HEK293 (cell line): ENCODE data around the gene GPR180.

Experiments
- CTCF ChIA-PET: fragments of 350-600 bp; formaldehyde crosslinking; extraction: SDS; loops from one replicate; lab custom pipeline; 2021; ENCODE audit warnings: antibody characterized with exemption; lab: Yijun Ruan, JAX
- POLR2A ChIA-PET: fragments of 300-600 bp; formaldehyde crosslinking; extraction: SDS; loops from one replicate; lab custom pipeline; 2020; ENCODE audit warnings: antibody characterized with exemption, inconsistent platforms; lab: Yijun Ruan, JAX
- H3K27ac ChIP-seq: fragments of 200-500 bp; sonication (Bioruptor generic); 2 replicates; pipeline ENCODE4 v1.5.1; 2014; ENCODE audit warnings: low read depth, low read length, control low read depth, inconsistent platforms; ENCODE audit errors: extremely low read depth
- H3K36me3 ChIP-seq, 2 experiments: fragments of 200-500 bp in 1 of 2; sonication (Bioruptor generic) in 1 of 2; 1 replicate in 1 of 2; 2 replicates in 1 of 2; pipeline ENCODE4 v1.5.1; 2014 to 2017; ENCODE audit warnings: inconsistent platforms in 2 of 2, low read length in 2 of 2; ENCODE audit not compliant: control insufficient read depth in 2 of 2, insufficient read depth in 1 of 2
- H3K4me1 ChIP-seq: fragments of 200-500 bp; sonication (Bioruptor generic); 2 replicates; pipeline ENCODE4 v1.5.1; 2014; ENCODE audit warnings: mild to moderate bottlenecking, low read length, inconsistent platforms; ENCODE audit not compliant: control insufficient read depth, insufficient read depth
- H3K4me3 ChIP-seq: 2 replicates; pipeline ENCODE4 v1.5.1; 2011; ENCODE audit warnings: low read depth, mild to moderate bottlenecking, control low read depth, low read length, moderate library complexity
- H3K9me3 ChIP-seq: fragments of 200-500 bp; sonication (Bioruptor generic); 2 replicates; pipeline ENCODE4 v1.5.1; 2014; ENCODE audit warnings: low read depth, low read length, inconsistent platforms; ENCODE audit not compliant: control insufficient read depth, insufficient read depth
- KLF9 ChIP-seq: fragments of 450-650 bp; formaldehyde crosslinking; IDR thresholded peaks from 2 replicates; pipeline ENCODE4 v1.5.1; 2016; ENCODE audit warnings: missing biosample characterization, missing genetic modification characterization, low read depth
- OSR2 ChIP-seq: fragments of 450-650 bp; formaldehyde crosslinking; IDR thresholded peaks from 2 replicates; pipeline ENCODE4 v1.5.1; 2016; ENCODE audit warnings: missing biosample characterization, missing genetic modification characterization
- YY1 ChIP-seq: fragments of 450-650 bp; formaldehyde crosslinking; IDR thresholded peaks from 2 replicates; pipeline ENCODE4 v1.5.1; 2018; ENCODE audit warnings: missing biosample characterization, missing genetic modification characterization
- ZBTB11 ChIP-seq: fragments of 450-650 bp; formaldehyde crosslinking; conservative IDR thresholded peaks from 2 replicates; pipeline ENCODE4 v1.5.1; 2016; ENCODE audit warnings: low read depth, missing biosample characterization, missing genetic modification characterization
- ZNF146 ChIP-seq: fragments of 450-650 bp; formaldehyde crosslinking; IDR thresholded peaks from 2 replicates; pipeline ENCODE4 v1.5.1; 2016; ENCODE audit warnings: missing biosample characterization, missing genetic modification characterization
- ZNF426 ChIP-seq: fragments of 450-650 bp; formaldehyde crosslinking; IDR thresholded peaks from 2 replicates; pipeline ENCODE4 v1.5.1; 2017; ENCODE audit warnings: missing biosample characterization, missing genetic modification characterization, mild to moderate bottlenecking, inconsistent platforms, moderate library complexity
- ZNF530 ChIP-seq: fragments of 450-650 bp; formaldehyde crosslinking; IDR thresholded peaks from 2 replicates; pipeline ENCODE4 v1.5.1; 2016; ENCODE audit warnings: low read depth, missing biosample characterization, missing genetic modification characterization
- ZNF560 ChIP-seq: fragments of 450-650 bp; formaldehyde crosslinking; IDR thresholded peaks from 2 replicates; pipeline ENCODE4 v1.5.1; 2017; ENCODE audit warnings: missing biosample characterization, missing genetic modification characterization, borderline replicate concordance
- ZNF785 ChIP-seq: fragments of 450-650 bp; formaldehyde crosslinking; IDR thresholded peaks from 2 replicates; pipeline ENCODE4 v1.5.1; 2016; ENCODE audit warnings: missing biosample characterization, missing genetic modification characterization
- TF ChIP-seq, protein P1 (sequence below): fragments of 450-650 bp; formaldehyde crosslinking; IDR thresholded peaks from 2 replicates; pipeline ENCODE4; 2016; ENCODE audit warnings: missing biosample characterization, missing genetic modification characterization
- TF ChIP-seq, protein P2 (sequence below): fragments of 450-650 bp; formaldehyde crosslinking; IDR thresholded peaks from 2 replicates; pipeline ENCODE4 v1.5.1; 2016; ENCODE audit warnings: missing biosample characterization, missing genetic modification characterization

GPR180 gene

DNA sequence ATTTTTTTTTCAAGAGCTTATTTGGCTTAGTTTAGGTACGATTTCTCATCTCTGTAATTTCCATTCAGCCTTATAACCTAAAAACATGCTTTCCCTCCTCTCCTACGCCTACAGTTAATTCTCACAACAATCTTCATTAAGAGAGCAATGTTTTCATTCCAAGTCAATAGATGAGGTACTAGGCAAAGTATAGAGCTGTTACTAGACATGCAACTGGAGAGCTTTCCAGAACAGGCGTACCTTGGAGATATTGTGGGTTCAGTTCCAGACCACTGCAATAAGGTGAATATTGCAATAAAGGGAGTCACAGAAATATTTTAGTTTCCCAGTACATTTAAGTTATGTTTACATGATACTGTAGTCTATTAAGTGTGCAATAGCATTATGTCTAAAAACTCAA, 40.5 kb upstream of the GPR180 start (continued):
- TF ChIP-seq ZBTB11 (tag by site-specific recombination) (no peak), ZNF785 (tag by site-specific recombination) (no peak), YY1 (tag by site-specific recombination) (no peak), ZNF426 (tag by site-specific recombination) (no peak), KLF9 (tag by site-specific recombination) (no peak), ZNF530 (no peak)
- TF ChIP-seq, protein P1, sequence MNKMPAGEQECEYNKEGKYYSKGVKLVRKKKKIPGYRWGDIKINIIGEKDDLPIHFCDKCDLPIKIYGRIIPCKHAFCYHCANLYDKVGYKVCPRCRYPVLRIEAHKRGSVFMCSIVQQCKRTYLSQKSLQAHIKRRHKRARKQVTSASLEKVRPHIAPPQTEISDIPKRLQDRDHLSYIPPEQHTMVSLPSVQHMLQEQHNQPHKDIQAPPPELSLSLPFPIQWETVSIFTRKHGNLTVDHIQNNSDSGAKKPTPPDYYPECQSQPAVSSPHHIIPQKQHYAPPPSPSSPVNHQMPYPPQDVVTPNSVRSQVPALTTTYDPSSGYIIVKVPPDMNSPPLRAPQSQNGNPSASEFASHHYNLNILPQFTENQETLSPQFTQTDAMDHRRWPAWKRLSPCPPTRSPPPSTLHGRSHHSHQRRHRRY (tag by site-specific recombination): no peak

DNA sequence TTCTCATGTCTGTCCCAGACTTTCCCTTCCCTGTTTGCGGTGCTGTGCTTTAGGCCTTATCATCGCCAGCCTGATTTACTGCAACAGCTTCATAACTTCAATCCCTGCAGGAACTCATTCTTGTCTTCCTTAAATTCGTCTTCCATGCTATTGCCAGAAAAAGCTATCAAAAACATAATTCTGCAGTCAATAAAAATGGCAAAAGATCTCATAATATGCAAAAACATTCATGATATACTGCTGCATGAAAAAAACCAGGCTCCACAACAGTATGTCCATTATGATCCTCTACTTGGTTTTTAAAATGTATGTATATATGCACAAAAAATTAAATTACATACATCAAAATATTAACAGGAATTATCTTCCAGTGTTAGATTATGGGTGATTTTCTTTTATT, 34.1 kb upstream of the GPR180 start:
- TF ChIP-seq ZNF560 (no peak), OSR2 (no peak)
- TF ChIP-seq, protein P2, sequence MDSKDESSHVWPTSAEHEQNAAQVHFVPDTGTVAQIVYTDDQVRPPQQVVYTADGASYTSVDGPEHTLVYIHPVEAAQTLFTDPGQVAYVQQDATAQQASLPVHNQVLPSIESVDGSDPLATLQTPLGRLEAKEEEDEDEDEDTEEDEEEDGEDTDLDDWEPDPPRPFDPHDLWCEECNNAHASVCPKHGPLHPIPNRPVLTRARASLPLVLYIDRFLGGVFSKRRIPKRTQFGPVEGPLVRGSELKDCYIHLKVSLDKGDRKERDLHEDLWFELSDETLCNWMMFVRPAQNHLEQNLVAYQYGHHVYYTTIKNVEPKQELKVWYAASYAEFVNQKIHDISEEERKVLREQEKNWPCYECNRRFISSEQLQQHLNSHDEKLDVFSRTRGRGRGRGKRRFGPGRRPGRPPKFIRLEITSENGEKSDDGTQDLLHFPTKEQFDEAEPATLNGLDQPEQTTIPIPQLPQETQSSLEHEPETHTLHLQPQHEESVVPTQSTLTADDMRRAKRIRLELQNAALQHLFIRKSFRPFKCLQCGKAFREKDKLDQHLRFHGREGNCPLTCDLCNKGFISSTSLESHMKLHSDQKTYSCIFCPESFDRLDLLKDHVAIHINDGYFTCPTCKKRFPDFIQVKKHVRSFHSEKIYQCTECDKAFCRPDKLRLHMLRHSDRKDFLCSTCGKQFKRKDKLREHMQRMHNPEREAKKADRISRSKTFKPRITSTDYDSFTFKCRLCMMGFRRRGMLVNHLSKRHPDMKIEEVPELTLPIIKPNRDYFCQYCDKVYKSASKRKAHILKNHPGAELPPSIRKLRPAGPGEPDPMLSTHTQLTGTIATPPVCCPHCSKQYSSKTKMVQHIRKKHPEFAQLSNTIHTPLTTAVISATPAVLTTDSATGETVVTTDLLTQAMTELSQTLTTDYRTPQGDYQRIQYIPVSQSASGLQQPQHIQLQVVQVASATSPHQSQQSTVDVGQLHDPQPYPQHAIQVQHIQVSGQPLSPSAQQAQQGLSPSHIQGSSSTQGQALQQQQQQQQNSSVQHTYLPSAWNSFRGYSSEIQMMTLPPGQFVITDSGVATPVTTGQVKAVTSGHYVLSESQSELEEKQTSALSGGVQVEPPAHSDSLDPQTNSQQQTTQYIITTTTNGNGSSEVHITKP (tag by site-specific recombination): no peak
- TF ChIP-seq, all 188 proteins: peak for 0
- Histone ChIP-seq H3K27ac (no peak overlapping the region), H3K4me3 (no peak overlapping the region), H3K9me3 (no peaks in the 10 kb centered on the region), H3K4me1 (no peaks in the 10 kb centered on the region), H3K36me3 (peaks cover 0 to 57% of the 10 kb centered on the region in 2 experiments; a peak in 1 of 3 replicates)
- CTCF ChIA-PET: interaction anchor here (0.7 kb wide), 1 partner anchor 27 kb away, joined by 3 read pairs; no protein-coding TSS in a partner anchor
- POLR2A ChIA-PET: no interaction called here

DNA sequence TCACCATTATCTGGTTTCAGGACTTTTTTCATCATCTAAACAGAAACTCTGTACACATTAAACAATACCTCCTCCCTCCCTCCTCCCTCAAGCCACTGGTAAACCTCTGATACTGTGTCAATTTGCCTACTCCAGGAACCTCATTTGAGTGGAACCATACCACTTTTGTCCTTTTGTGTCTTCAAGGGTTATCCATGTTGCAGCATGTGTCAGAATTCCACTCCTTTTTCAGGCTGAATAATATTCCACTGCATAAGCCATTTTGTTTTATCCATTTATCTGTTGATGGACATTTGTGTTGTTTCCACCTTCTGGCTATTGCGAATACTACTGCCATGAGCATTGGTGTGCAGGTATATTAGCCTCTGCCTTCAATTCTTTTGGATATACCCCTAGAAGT, 33.2 kb upstream of the GPR180 start:
- Histone ChIP-seq H3K36me3 (peaks cover 0 to 59% of the 10 kb centered on the region in 2 experiments; a peak in 1 of 3 replicates), H3K4me1 (no peaks in the 10 kb centered on the region), H3K4me3 (no peak overlapping the region), H3K27ac (no peak overlapping the region), H3K9me3 (no peaks in the 10 kb centered on the region)
- TF ChIP-seq ZNF146 (tag by site-specific recombination): peak; percentile 92
- TF ChIP-seq, protein P1 (tag by site-specific recombination): no peak
- ChIA-PET CTCF (no interaction called here), POLR2A (no interaction called here)
